Mucosa of descending colon (tissue), 3 donors: ENCODE results near the gene ITSN1. TPM values are rescaled to one million over a fixed set of nuclear protein-coding genes. Genes with fewer than 3 reads are reported as not detected.

Experiments
- ATAC-seq: fragments of 200-7000 bp; cut with Tn5 transposase; one replicate; pipeline ENCODE4 v1.9.1; 2020; ENCODE audit warnings: mild to moderate bottlenecking, moderate library complexity
- DNase-seq, 3 donors: peaks; one replicate each; pipeline ENCODE4 v3.0.0-alpha.2; 2020
- H3K36me3 ChIP-seq: fragments of 200-600 bp; one replicate; pipeline ENCODE4 v1.8.0; 2021; ENCODE audit warnings: low read depth, mild to moderate bottlenecking
- H3K4me1 ChIP-seq: fragments of 200-600 bp; one replicate; pipeline ENCODE4 v1.8.0; 2021; ENCODE audit warnings: low read depth, mild to moderate bottlenecking
- H3K4me3 ChIP-seq: fragments of 200-600 bp; one replicate; pipeline ENCODE4 v1.8.0; 2021; ENCODE audit warnings: mild to moderate bottlenecking
- H3K9me3 ChIP-seq: fragments of 200-600 bp; one replicate; pipeline ENCODE4 v1.8.0; 2021; ENCODE audit warnings: mild to moderate bottlenecking
- intact Hi-C, 2 donors: fragments of 100-400 bp; cut with DNase I in 1 of 2; cut with micrococcal nuclease in 1 of 2; formaldehyde crosslinking; loops; one replicate each; pipeline versions ENCODE4 v1.11.0 to v1.11.1; 2022; cut with DNase I, micrococcal nuclease
- total RNA-seq, 3 donors: library from RNA; stranded (reverse); fragmentation: NEBNext Ultra II Directional in 2 of 3; extraction: Animal tissue kit (Norgen Biotek cat#: 25700) in 2 of 3; gene quantifications; one replicate each; pipeline versions ENCODE4 v1.2.1 to v1.2.4, GENCODE V29; 2021 to 2023
- TF ChIP-seq, protein P1 (sequence below): fragments of 200-600 bp; IDR thresholded peaks from one replicate; pipeline ENCODE4 v1.8.0; 2022; ENCODE audit warnings: antibody characterized with exemption, mild to moderate bottlenecking
- donor health status: DM: no; HTN: no; CAD: no; lungs with moderate emphysema.
- donor health status: DM: no; HTN: no; CAD: no.
- donor health status: DM: no; HTN: yes; CAD: no.

The ITSN1 gene
- total RNA-seq, 3 donors from 2014 or later, result 35.6 to 54.8 (median 45.3) TPM

GRCh38 chr21:33690874-33691273 lies 48.6 kb downstream of the ITSN1 start:
- no peak for ATAC-seq
- no peaks in the 10 kb centered on the region for H3K4me1 ChIP-seq
- no peaks in the 10 kb centered on the region for H3K9me3 ChIP-seq
- no peak overlapping the region for H3K4me3 ChIP-seq
- DNase-seq, result no peak
- intact Hi-C loops, result no loop called here
- no peaks in the 10 kb centered on the region for H3K36me3 ChIP-seq
- TF ChIP-seq, protein P1, sequence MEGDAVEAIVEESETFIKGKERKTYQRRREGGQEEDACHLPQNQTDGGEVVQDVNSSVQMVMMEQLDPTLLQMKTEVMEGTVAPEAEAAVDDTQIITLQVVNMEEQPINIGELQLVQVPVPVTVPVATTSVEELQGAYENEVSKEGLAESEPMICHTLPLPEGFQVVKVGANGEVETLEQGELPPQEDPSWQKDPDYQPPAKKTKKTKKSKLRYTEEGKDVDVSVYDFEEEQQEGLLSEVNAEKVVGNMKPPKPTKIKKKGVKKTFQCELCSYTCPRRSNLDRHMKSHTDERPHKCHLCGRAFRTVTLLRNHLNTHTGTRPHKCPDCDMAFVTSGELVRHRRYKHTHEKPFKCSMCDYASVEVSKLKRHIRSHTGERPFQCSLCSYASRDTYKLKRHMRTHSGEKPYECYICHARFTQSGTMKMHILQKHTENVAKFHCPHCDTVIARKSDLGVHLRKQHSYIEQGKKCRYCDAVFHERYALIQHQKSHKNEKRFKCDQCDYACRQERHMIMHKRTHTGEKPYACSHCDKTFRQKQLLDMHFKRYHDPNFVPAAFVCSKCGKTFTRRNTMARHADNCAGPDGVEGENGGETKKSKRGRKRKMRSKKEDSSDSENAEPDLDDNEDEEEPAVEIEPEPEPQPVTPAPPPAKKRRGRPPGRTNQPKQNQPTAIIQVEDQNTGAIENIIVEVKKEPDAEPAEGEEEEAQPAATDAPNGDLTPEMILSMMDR, result no peak

- Histone ChIP-seq H3K9me3 (no peaks in the 10 kb centered on the region), H3K36me3 (no peaks in the 10 kb centered on the region), H3K4me1 (no peaks in the 10 kb centered on the region), H3K4me3 (no peak overlapping the region)
- intact Hi-C loops, result no loop called here
- TF ChIP-seq, protein P1, result no peak
- DNase-seq (no peak), ATAC-seq (no peak)
Observed at GRCh38 chr21:33691945-33692603, 49.8 kb downstream of the ITSN1 start.

- TF ChIP-seq, protein P1, result no peak
- Histone ChIP-seq H3K4me1 (no peaks in the 10 kb centered on the region), H3K9me3 (no peaks in the 10 kb centered on the region), H3K36me3 (no peaks in the 10 kb centered on the region), H3K4me3 (no peak overlapping the region)
- DNase-seq, result no peak
- intact Hi-C loops, result no loop called here
- no peak for ATAC-seq
Observed at GRCh38 chr21:33695813-33696212, 53.5 kb downstream of the ITSN1 start.

DNA sequence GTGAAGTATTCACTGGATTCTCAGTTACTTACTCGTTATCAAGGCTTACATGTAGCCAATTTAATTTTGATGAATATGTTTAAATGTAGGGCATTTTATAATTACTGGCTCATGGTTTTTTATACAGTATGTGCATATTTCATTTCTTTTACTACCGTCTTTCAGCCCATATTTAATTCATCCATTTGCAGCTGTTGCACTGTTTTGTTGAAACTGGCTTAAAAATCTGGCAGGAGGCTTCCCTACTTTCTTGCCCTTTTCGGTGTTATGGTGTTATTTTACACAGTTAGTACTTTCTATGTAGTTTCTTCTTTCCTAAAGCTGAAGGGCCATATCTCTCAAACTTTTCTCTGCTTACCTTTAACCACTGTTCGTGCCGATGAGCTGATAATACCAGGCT lies 54.2 kb downstream of the ITSN1 start:
- Histone ChIP-seq H3K4me1 (no peaks in the 10 kb centered on the region), H3K36me3 (no peaks in the 10 kb centered on the region), H3K9me3 (no peaks in the 10 kb centered on the region), H3K4me3 (no peak overlapping the region)
- DNase-seq, result no peak
- ATAC-seq, result no peak
- TF ChIP-seq, protein P1, result no peak
- intact Hi-C loops, result no loop called here

- no peak for DNase-seq
- TF ChIP-seq, protein P1, result no peak
- intact Hi-C loops, result no loop called here
- ATAC-seq, result no peak
- Histone ChIP-seq H3K4me1 (no peaks in the 10 kb centered on the region), H3K9me3 (no peaks in the 10 kb centered on the region), H3K4me3 (no peak overlapping the region), H3K36me3 (no peaks in the 10 kb centered on the region)
Observed at GRCh38 chr21:33698087-33698860, 56.0 kb downstream of the ITSN1 start.
